SK-N-MC (cell line): ENCODE results near the gene ERH.

Source experiments
- EZH2 ChIP-seq: fragments of 200-600 bp; sonication (generic); IDR thresholded peaks from one replicate; pipeline ENCODE4 v1.6.1; 2017; ENCODE audit warnings: antibody characterized with exemption
- FOXP2 ChIP-seq: optimal IDR thresholded peaks from 2 replicates; pipeline ENCODE3; 2011; ENCODE audit warnings: mild to moderate bottlenecking, moderate library complexity; ENCODE audit not compliant: insufficient read depth; ENCODE audit errors: extremely low read length, control extremely low read depth
- POLR2AphosphoS5 ChIP-seq: IDR thresholded peaks from 2 replicates; pipeline ENCODE4 v1.6.1; 2012; ENCODE audit warnings: mild to moderate bottlenecking, low read depth, low read length, borderline replicate concordance

GRCh38 chr14:69375182-69375581 lies 22.9 kb downstream of the ERH start:
- TF ChIP-seq EZH2, result no peak
- TF ChIP-seq POLR2AphosphoS5, result no peak
- TF ChIP-seq FOXP2, result no peak
